Loucy (cell line): ENCODE results near the gene MAP2.

Experiments
- H2AFZ ChIP-seq: fragments of 200-600 bp; sonication (generic); 2 replicates; pipeline ENCODE4 v1.6.0; 2016; ENCODE audit warnings: antibody characterized with exemption, mild to moderate bottlenecking, low read length, moderate library complexity
- H3F3A ChIP-seq: fragments of 200-600 bp; 2 replicates; pipeline ENCODE4 v1.6.0; 2016; ENCODE audit warnings: antibody characterized with exemption, low read depth, mild to moderate bottlenecking
- H3K27me3 ChIP-seq: fragments of 200-600 bp; sonication (generic); 2 replicates; pipeline ENCODE4 v1.6.1; 2014; ENCODE audit warnings: low read length, mild to moderate bottlenecking; ENCODE audit not compliant: insufficient read depth, poor library complexity, severe bottlenecking
- H3K36me3 ChIP-seq: fragments of 200-600 bp; sonication (generic); 2 replicates; pipeline ENCODE4 v1.6.1; 2016; ENCODE audit warnings: low read length; ENCODE audit not compliant: insufficient read depth
- H3K4me1 ChIP-seq: fragments of 200-600 bp; sonication (generic); 2 replicates; pipeline ENCODE4 v1.5.1; 2014; ENCODE audit warnings: low read length, mild to moderate bottlenecking; ENCODE audit not compliant: insufficient read depth, poor library complexity, severe bottlenecking
- H3K4me2 ChIP-seq: fragments of 200-600 bp; sonication (generic); 2 replicates; pipeline ENCODE4 v1.6.0; 2014; ENCODE audit warnings: antibody characterized with exemption, low read length, low read depth, mild to moderate bottlenecking; ENCODE audit not compliant: poor library complexity, severe bottlenecking
- H3K4me3 ChIP-seq: fragments of 200-600 bp; sonication (generic); 2 replicates; pipeline ENCODE4 v1.5.1; 2014; ENCODE audit warnings: low read length, mild to moderate bottlenecking, mixed read lengths; ENCODE audit not compliant: poor library complexity, severe bottlenecking
- H3K79me2 ChIP-seq: fragments of 200-600 bp; sonication (generic); 2 replicates; pipeline ENCODE4 v1.6.1; 2014; ENCODE audit warnings: low read length; ENCODE audit not compliant: insufficient read depth
- H3K9ac ChIP-seq: fragments of 200-600 bp; sonication (generic); 2 replicates; pipeline ENCODE4 v1.6.0; 2014; ENCODE audit warnings: mild to moderate bottlenecking, low read depth, low read length, moderate library complexity; ENCODE audit not compliant: poor library complexity, severe bottlenecking
- H3K9me2 ChIP-seq: fragments of 200-600 bp; sonication (generic); replicated peaks from 2 replicates; pipeline ENCODE4 v1.6.1; 2016; ENCODE audit warnings: low read depth, low read length, mixed read lengths
- H3K9me3 ChIP-seq: fragments of 200-600 bp; sonication (generic); 2 replicates; pipeline ENCODE4 v1.6.1; 2014; ENCODE audit warnings: mild to moderate bottlenecking, antibody characterized with exemption, low read length, low read depth; ENCODE audit not compliant: insufficient read depth
- H4K20me1 ChIP-seq: fragments of 200-600 bp; sonication (generic); 2 replicates; pipeline ENCODE4 v1.6.0; 2014; ENCODE audit warnings: antibody characterized with exemption, low read length, mild to moderate bottlenecking; ENCODE audit not compliant: insufficient read depth, poor library complexity, severe bottlenecking
- CTCF ChIP-seq: fragments of 200-600 bp; sonication (generic); conservative IDR thresholded peaks from 2 replicates; pipeline ENCODE4 v1.5.1; 2014; ENCODE audit warnings: mild to moderate bottlenecking, antibody characterized with exemption, low read length
- EZH2phosphoT487 ChIP-seq: fragments of 200-600 bp; IDR thresholded peaks from 2 replicates; pipeline ENCODE4 v1.6.1; 2018; ENCODE audit warnings: antibody characterized with exemption, mild to moderate bottlenecking, moderate library complexity, borderline replicate concordance

The MAP2 gene

GRCh38 chr2:209662021-209662420 is 238.2 kb downstream of the MAP2 start:
- Histone ChIP-seq H3K79me2 (no peaks in the 10 kb centered on the region), H3K4me1 (no peaks in the 10 kb centered on the region), H3F3A (no peaks in the 10 kb centered on the region), H3K27me3 (no peaks in the 10 kb centered on the region), H3K4me3 (no peak overlapping the region), H3K4me2 (no peak overlapping the region), H3K36me3 (no peaks in the 10 kb centered on the region), H3K9ac (no peak overlapping the region), H3K9me3 (no peaks in the 10 kb centered on the region), H3K9me2 (no peaks in the 10 kb centered on the region; the same call in 1 of the 2 replicates), H2AFZ (no peak overlapping the region), H4K20me1 (no peaks in the 10 kb centered on the region)
- TF ChIP-seq CTCF (no peak), EZH2phosphoT487 (no peak)

- no peak overlapping the region for H3K4me2 ChIP-seq
- no peaks in the 10 kb centered on the region for H3K79me2 ChIP-seq
- H3F3A ChIP-seq: no peaks in the 10 kb centered on the region
- H3K4me1 ChIP-seq: no peaks in the 10 kb centered on the region
- no peak overlapping the region for H3K9ac ChIP-seq
- no peaks in the 10 kb centered on the region for H4K20me1 ChIP-seq
- no peak overlapping the region for H3K4me3 ChIP-seq
- no peaks in the 10 kb centered on the region; the same call in 1 of the 2 replicates for H3K9me2 ChIP-seq
- no peak for TF ChIP-seq CTCF
- no peak for TF ChIP-seq EZH2phosphoT487
- no peaks in the 10 kb centered on the region for H3K27me3 ChIP-seq
- no peak overlapping the region for H2AFZ ChIP-seq
- no peaks in the 10 kb centered on the region for H3K36me3 ChIP-seq
- H3K9me3 ChIP-seq: no peaks in the 10 kb centered on the region
These were observed 239.3 kb downstream of the MAP2 start for GRCh38 chr2:209663139-209663538.

GRCh38 chr2:209663656-209664055 is 239.8 kb downstream of the MAP2 start:
- Histone ChIP-seq H3K9me2 (no peaks in the 10 kb centered on the region; the same call in 1 of the 2 replicates), H3K9me3 (no peaks in the 10 kb centered on the region), H3K4me2 (no peak overlapping the region), H4K20me1 (no peaks in the 10 kb centered on the region), H3K79me2 (no peaks in the 10 kb centered on the region), H3K4me3 (no peak overlapping the region), H3K27me3 (no peaks in the 10 kb centered on the region), H3K4me1 (no peaks in the 10 kb centered on the region), H3K9ac (no peak overlapping the region), H2AFZ (no peak overlapping the region), H3F3A (no peaks in the 10 kb centered on the region), H3K36me3 (no peaks in the 10 kb centered on the region)
- no peak for TF ChIP-seq EZH2phosphoT487

GRCh38 chr2:209666296-209666695 is 242.4 kb downstream of the MAP2 start:
- Histone ChIP-seq H3K9me3 (no peaks in the 10 kb centered on the region), H3F3A (no peaks in the 10 kb centered on the region), H3K79me2 (no peaks in the 10 kb centered on the region), H3K4me3 (no peak overlapping the region), H3K9ac (no peak overlapping the region), H4K20me1 (no peaks in the 10 kb centered on the region), H3K4me1 (no peaks in the 10 kb centered on the region), H3K9me2 (no peaks in the 10 kb centered on the region; the same call in 1 of the 2 replicates), H3K4me2 (no peak overlapping the region), H3K27me3 (no peaks in the 10 kb centered on the region), H3K36me3 (no peaks in the 10 kb centered on the region), H2AFZ (no peak overlapping the region)
- TF ChIP-seq CTCF (no peak), EZH2phosphoT487 (no peak)
